HG03432 (cell line): ENCODE results near the gene RNF180.
"Not testable (repeated sequence)": the region's sequence is repeated elsewhere in the genome, so short reads cannot be mapped to it uniquely, and the experiment has no call there.

Experiments
- ATAC-seq: cut with Tn5 transposase; IDR thresholded peaks from one replicate; pipeline ENCODE4 v1.9.1; 2021; ENCODE audit warnings: mild to moderate bottlenecking, moderate library complexity; ENCODE audit not compliant: unreplicated experiment

The RNF180 gene

GRCh38 chr5:64341340-64341739, 175.7 kb downstream of the RNF180 start:
- no peak for ATAC-seq

DNA sequence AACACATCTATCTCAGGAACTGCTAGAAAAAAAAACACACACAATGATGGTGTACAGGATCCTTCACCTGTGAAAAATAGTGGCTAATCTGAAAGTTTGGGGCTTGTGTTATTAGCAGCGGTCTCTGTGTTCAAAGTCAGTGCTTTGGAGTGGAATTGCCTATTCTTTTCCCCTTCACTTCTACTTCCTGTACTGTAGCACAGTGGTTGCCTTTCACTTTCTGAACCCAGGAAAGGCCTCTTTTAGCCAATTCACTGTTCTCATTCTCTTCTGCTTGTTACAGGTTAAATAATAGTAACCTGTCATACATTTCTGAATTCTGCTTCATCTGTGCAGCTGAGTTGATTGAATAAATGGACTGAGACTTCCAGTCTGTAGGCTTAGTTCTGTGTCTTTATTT, 178.9 kb downstream of the RNF180 start:
- ATAC-seq, result no peak

- ATAC-seq, result no peak
Measured at GRCh38 chr5:64347309-64347708, 181.7 kb downstream of the RNF180 start.

- no peak for ATAC-seq
Measured at GRCh38 chr5:64364426-64364825, 198.8 kb downstream of the RNF180 start.

DNA sequence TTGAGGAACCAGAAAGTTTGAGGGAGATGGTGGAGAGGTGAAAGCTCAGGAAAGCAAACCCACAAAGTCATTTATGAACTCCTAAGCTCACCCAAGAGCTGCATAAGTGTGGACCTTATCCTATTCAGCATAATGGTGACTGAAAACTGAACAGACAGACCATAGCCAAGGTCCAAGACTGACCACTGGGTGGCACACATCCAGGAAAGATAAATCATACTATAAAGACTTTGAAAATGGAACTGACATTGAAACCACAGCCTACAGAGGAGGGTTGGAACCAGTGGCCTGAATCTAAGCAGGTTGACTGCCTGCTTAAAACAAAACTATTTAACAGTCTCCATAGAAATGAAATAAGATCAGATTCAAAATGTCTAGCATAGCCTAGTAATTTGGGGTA, 219.1 kb downstream of the RNF180 start:
- peak; percentile 93 for ATAC-seq

GRCh38 chr5:64397552-64397951, 231.9 kb downstream of the RNF180 start:
- ATAC-seq, result no peak

GRCh38 chr5:64398735-64399134, 233.1 kb downstream of the RNF180 start:
- not testable (repeated sequence) for ATAC-seq

DNA sequence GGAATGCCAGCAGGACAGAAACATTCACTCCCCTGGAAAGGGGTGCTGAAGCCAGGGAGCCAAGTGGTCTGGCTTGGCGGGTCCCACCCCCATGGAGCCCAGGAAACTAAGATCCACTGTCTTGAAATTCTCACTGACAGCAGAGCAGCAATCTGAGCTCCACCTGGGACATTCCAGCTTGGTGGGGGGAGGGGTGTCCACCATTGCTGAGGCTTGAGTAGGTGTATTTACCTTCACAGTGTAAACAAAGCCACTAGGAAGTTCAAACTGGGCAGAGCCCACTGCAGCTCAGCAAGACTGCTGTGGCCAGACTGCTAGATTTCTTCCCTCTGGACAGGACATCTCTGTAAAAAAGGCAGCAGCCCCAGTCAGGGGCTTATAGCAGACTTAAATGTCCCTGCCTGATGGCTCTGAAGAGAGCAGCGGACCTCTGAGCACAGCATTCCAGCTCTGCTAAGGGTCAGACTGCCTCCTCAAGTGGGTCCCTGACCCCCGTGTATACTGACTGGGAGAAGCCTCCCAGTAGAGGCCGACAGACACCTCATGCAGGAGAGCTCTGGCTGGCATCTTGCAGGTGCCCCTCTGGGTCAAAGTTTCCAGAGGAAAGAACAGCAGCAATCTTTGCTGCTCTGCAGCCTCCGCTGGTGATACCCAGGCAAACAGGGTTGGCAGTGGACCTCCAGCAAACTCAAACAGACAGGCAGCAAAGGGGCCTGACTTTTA, 241.6 kb downstream of the RNF180 start:
- not testable (repeated sequence) for ATAC-seq

DNA sequence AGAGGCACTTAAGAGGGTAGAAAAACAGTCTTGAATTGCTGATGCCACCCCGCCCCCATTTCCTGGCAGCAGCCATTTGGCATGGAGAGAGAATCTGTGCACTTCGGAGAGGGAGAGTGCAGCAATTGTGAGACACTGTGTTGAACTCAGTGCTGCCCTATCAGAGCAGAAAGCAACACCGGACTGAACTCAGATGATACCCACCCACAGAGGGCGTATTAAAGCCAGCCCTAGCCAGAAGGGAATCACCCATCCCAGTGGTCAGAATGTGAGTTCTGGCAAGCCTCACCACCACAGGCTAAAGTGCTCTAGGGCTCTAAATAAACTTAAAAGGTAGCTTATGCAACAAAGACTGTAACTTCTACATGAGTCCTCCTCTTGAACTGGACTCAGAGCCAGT, 251.7 kb downstream of the RNF180 start:
- no peak for ATAC-seq

GRCh38 chr5:64418013-64418412, 252.4 kb downstream of the RNF180 start:
- ATAC-seq, result no peak
